ENCODE measurements around the gene CCDC138. TPM values are rescaled to one million over a fixed set of nuclear protein-coding genes. Genes with fewer than 3 reads are reported as not detected.

CCDC138 gene
- total RNA-seq, 1 donor from 2014 or later: 6.1 TPM

GRCh38 chr2:108905906-108906305 is 119.3 kb downstream of the CCDC138 start:
- no peak for TF ChIP-seq CTCF (IDR thresholded peaks at IDR 0.05; ENCODE audit: insufficient read depth, low read depth, low read length)
- TF ChIP-seq EZH2 (IDR thresholded peaks at IDR 0.05; ENCODE audit: insufficient read depth, low read length): no peak
- H3K4me3 ChIP-seq (ENCODE audit: insufficient read depth, low read depth, low read length): no peak overlapping the region
- no peaks in the 10 kb centered on the region for H3K9me3 ChIP-seq (ENCODE audit: insufficient read depth, low read depth, low read length)
- Mint-ChIP-seq H3K9me3 (ENCODE audit: unreplicated experiment) (peaks cover 4% of the 10 kb centered on the region), H3K4me3 (ENCODE audit: unreplicated experiment) (no peak overlapping the region), H3K27ac (ENCODE audit: unreplicated experiment) (no peak overlapping the region), H3K27me3 (ENCODE audit: low read depth, unreplicated experiment) (peaks cover 22% of the 10 kb centered on the region), H3K36me3 (ENCODE audit: low read depth, unreplicated experiment) (no peaks in the 10 kb centered on the region), H3K4me1 (ENCODE audit: low read depth, unreplicated experiment) (no peaks in the 10 kb centered on the region)
- no peak for FAIRE-seq
- H3K79me2 ChIP-seq (ENCODE audit: insufficient read depth, low read length): no peaks in the 10 kb centered on the region
- no peaks in the 10 kb centered on the region for H3K4me1 ChIP-seq (ENCODE audit: insufficient read depth, low read length)
- no peaks in the 10 kb centered on the region for H3K36me3 ChIP-seq (ENCODE audit: insufficient read depth, low read length)
- H4K20me1 ChIP-seq (ENCODE audit: insufficient read depth, low read length): no peaks in the 10 kb centered on the region
- no peaks in the 10 kb centered on the region for H3K27me3 ChIP-seq (ENCODE audit: insufficient read depth, low read length)
- no peak overlapping the region for H3K4me2 ChIP-seq (ENCODE audit: low read length)
- DNase-seq (ENCODE audit: low read depth): no peak
- H3K9ac ChIP-seq (ENCODE audit: low read length): no peak overlapping the region
- no peak overlapping the region for H3K27ac ChIP-seq (ENCODE audit: low read depth, low read length)
- H2AFZ ChIP-seq (ENCODE audit: low read depth, low read length): no peak overlapping the region

DNA sequence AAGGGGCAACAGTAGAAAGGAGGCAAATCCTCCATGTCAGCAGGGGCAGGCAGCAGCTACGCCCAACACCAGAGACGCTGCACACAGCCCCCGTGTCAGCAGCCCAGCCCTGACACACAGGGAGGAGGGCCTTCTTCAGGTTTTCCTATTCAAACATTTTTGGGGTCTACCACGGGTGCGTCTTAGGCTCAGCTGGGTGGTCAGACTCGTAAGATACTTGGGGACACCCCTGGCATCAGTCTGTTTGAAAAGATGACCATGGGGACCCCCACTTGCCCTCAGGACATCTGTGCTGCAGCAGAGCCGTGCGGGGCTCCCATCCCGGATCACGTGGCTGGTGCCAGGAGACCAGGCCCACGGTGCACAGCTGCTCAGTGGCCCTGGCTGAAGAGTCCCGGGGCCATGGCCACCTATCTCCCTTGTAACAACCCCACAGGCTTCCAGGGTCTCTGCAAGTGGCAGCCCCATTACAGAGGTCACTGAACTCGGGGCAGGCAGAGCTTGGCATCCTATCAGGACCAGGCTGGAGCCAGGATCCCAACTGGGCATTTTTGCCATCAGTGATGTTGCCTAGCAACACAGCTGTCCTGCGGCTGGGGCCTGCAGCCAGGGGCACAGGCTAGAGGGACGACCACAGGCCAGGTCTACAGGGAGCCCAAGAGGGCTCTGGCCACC is 120.0 kb downstream of the CCDC138 start:
- FAIRE-seq: no peak
- Histone ChIP-seq H4K20me1 (ENCODE audit: insufficient read depth, low read length) (no peaks in the 10 kb centered on the region), H3K9ac (ENCODE audit: low read length) (no peak overlapping the region), H3K4me2 (ENCODE audit: low read length) (no peak overlapping the region), H3K9me3 (ENCODE audit: insufficient read depth, low read depth, low read length) (no peaks in the 10 kb centered on the region), H3K27me3 (ENCODE audit: insufficient read depth, low read length) (no peaks in the 10 kb centered on the region), H3K4me1 (ENCODE audit: insufficient read depth, low read length) (no peaks in the 10 kb centered on the region), H3K4me3 (ENCODE audit: insufficient read depth, low read depth, low read length) (no peak overlapping the region), H2AFZ (ENCODE audit: low read depth, low read length) (no peak overlapping the region), H3K27ac (ENCODE audit: low read depth, low read length) (no peak overlapping the region), H3K79me2 (ENCODE audit: insufficient read depth, low read length) (no peaks in the 10 kb centered on the region), H3K36me3 (ENCODE audit: insufficient read depth, low read length) (no peaks in the 10 kb centered on the region)
- no peak for TF ChIP-seq EZH2 (IDR thresholded peaks at IDR 0.05; ENCODE audit: insufficient read depth, low read length)
- no peak for TF ChIP-seq CTCF (IDR thresholded peaks at IDR 0.05; ENCODE audit: insufficient read depth, low read depth, low read length)
- peaks cover 2% of the 10 kb centered on the region for H3K36me3 Mint-ChIP-seq (ENCODE audit: low read depth, unreplicated experiment)
- no peak overlapping the region for H3K27ac Mint-ChIP-seq (ENCODE audit: unreplicated experiment)
- DNase-seq (ENCODE audit: low read depth): no peak
- H3K4me1 Mint-ChIP-seq (ENCODE audit: low read depth, unreplicated experiment): no peaks in the 10 kb centered on the region
- peaks cover 28% of the 10 kb centered on the region for H3K27me3 Mint-ChIP-seq (ENCODE audit: low read depth, unreplicated experiment)
- H3K4me3 Mint-ChIP-seq (ENCODE audit: unreplicated experiment): no peak overlapping the region
- H3K9me3 Mint-ChIP-seq (ENCODE audit: unreplicated experiment): peaks cover 4% of the 10 kb centered on the region

Measured in astrocyte (in vitro differentiated cells and primary cell).